CD4-positive, CD25-positive, alpha-beta regulatory T cell (primary cell): ENCODE data around the gene LDAH. TPM values are rescaled to one million over a fixed set of nuclear protein-coding genes. Genes with fewer than 3 reads are reported as not detected.

Source experiments
- ATAC-seq, 2 donors: fragments of 150-1000 bp; cut with Tn5 transposase; one replicate each; pipeline ENCODE4 v1.10.0; 2021; ENCODE audit warnings: low read depth in 2 of 2, moderate number of reproducible peaks in 2 of 2, moderate library complexity in 1 of 2
- DNase-seq, 3 donors: peaks; one replicate each; pipeline versions ENCODE4 v3.0.0 to v3.0.0-alpha.2; 2012 to 2022; ENCODE audit warnings: mixed read lengths in 1 of 3
- H3K27ac ChIP-seq: one replicate; pipeline ENCODE4 v1.7.0; 2013; ENCODE audit warnings: mild to moderate bottlenecking, low read length; ENCODE audit not compliant: insufficient read depth, poor library complexity, severe bottlenecking
- H3K27me3 ChIP-seq: one replicate; pipeline ENCODE4 v1.7.0; 2013; ENCODE audit warnings: low read length; ENCODE audit not compliant: control insufficient read depth, insufficient read depth
- H3K36me3 ChIP-seq: one replicate; pipeline ENCODE4 v1.7.0; 2013; ENCODE audit warnings: mild to moderate bottlenecking, low read length, moderate library complexity; ENCODE audit not compliant: control insufficient read depth, insufficient read depth
- H3K4me1 ChIP-seq: 2 replicates; pipeline ENCODE4 v1.7.0; 2013; ENCODE audit warnings: mild to moderate bottlenecking, low read length; ENCODE audit not compliant: insufficient read depth, control insufficient read depth, poor library complexity, severe bottlenecking
- H3K4me3 ChIP-seq: one replicate; pipeline ENCODE4 v1.7.0; 2013; ENCODE audit warnings: low read depth, mild to moderate bottlenecking, low read length, moderate library complexity
- H3K9me3 ChIP-seq, 2 experiments: 1 replicate in 1 of 2; 2 replicates in 1 of 2; pipeline ENCODE4 v1.7.0; 2013; ENCODE audit warnings: low read length in 2 of 2, mild to moderate bottlenecking in 1 of 2, moderate library complexity in 1 of 2; ENCODE audit not compliant: control insufficient read depth in 2 of 2
- H3K27ac Mint-ChIP-seq, 3 donors: one replicate each; pipeline ENCODE4 v1.8.0; 2020 to 2022; ENCODE audit warnings: mild to moderate bottlenecking in 3 of 3, mixed read lengths in 3 of 3, moderate library complexity in 2 of 3
- H3K27me3 Mint-ChIP-seq: one replicate; pipeline ENCODE4 v1.8.0; 2022; ENCODE audit warnings: mild to moderate bottlenecking, mixed read lengths
- H3K36me3 Mint-ChIP-seq: one replicate; pipeline ENCODE4 v1.8.0; 2020; ENCODE audit warnings: mixed read lengths
- H3K4me1 Mint-ChIP-seq, 4 donors: one replicate each; pipeline ENCODE4 v1.8.0; 2020 to 2022; ENCODE audit warnings: mixed read lengths in 4 of 4, mild to moderate bottlenecking in 1 of 4
- H3K4me3 Mint-ChIP-seq, 4 donors: one replicate each; pipeline ENCODE4 v1.8.0; 2020 to 2022; ENCODE audit warnings: mild to moderate bottlenecking in 4 of 4, mixed read lengths in 4 of 4, moderate library complexity in 3 of 4
- H3K9me3 Mint-ChIP-seq, 7 donors: one replicate each; pipeline ENCODE4 v1.8.0; 2020 to 2022; ENCODE audit warnings: mixed read lengths in 7 of 7, mild to moderate bottlenecking in 3 of 7, moderate library complexity in 2 of 7
- polyA plus RNA-seq, 4 donors: library from polyadenylated mRNA; unstranded; fragments of 300-500 nt; fragmentation: Illumina TruSeq; gene quantifications; one replicate each; pipeline ENCODE4 v1.2.3, GENCODE V29; 2021
- total RNA-seq: library from RNA; stranded (reverse); gene quantifications from one replicate; pipeline ENCODE4 v1.2.3, GENCODE V29; 2022

Gene LDAH
- total and polyA plus RNA-seq, 5 donors from 2014 or later = 13.8 to 16.8 (median 14.9) TPM

GRCh38 chr2:20657522-20658235, 165.2 kb downstream of the LDAH start:
- DNase-seq (no peak), ATAC-seq (no peak)
- Histone ChIP-seq H3K9me3 (no peaks in the 10 kb centered on the region), H3K4me3 (no peak overlapping the region), H3K4me1 (peaks cover 4% of the 10 kb centered on the region), H3K27ac (no peak overlapping the region), H3K27me3 (peaks cover 4% of the 10 kb centered on the region), H3K36me3 (no peaks in the 10 kb centered on the region)
- Mint-ChIP-seq H3K9me3 (no peaks in the 10 kb centered on the region), H3K36me3 (no peaks in the 10 kb centered on the region), H3K27ac (no peak overlapping the region), H3K27me3 (peaks cover 67% of the 10 kb centered on the region), H3K4me1 (peaks cover 0 to 3% (median 0%) of the 10 kb centered on the region in 4 donors), H3K4me3 (no peak overlapping the region)

GRCh38 chr2:20656561-20656960, 166.3 kb downstream of the LDAH start:
- Mint-ChIP-seq H3K27ac (no peak overlapping the region), H3K36me3 (no peaks in the 10 kb centered on the region)
- H3K27me3 ChIP-seq = peaks cover 4% of the 10 kb centered on the region

GRCh38 chr2:20654535-20654813, 168.4 kb downstream of the LDAH start:
- peak overlapping the region in 2 of 4 donors; percentile 17 to 70 for H3K4me3 Mint-ChIP-seq
- DNase-seq (no peak), ATAC-seq (no peak)
- H3K4me1 Mint-ChIP-seq = peaks cover 8 to 23% (median 18%) of the 10 kb centered on the region in 4 donors
- H3K36me3 Mint-ChIP-seq = no peaks in the 10 kb centered on the region
- H3K36me3 ChIP-seq = no peaks in the 10 kb centered on the region
- no peak overlapping the region for H3K4me3 ChIP-seq
- no peaks in the 10 kb centered on the region for H3K9me3 Mint-ChIP-seq
- H3K27me3 ChIP-seq = peaks cover 4% of the 10 kb centered on the region
- no peaks in the 10 kb centered on the region for H3K9me3 ChIP-seq
- H3K4me1 ChIP-seq = peaks cover 21% of the 10 kb centered on the region
- no peak overlapping the region for H3K27ac ChIP-seq
- peaks cover 45% of the 10 kb centered on the region for H3K27me3 Mint-ChIP-seq
- H3K27ac Mint-ChIP-seq = no peak overlapping the region

More at GRCh38 chr2:20656561-20656960, 166.3 kb downstream of the LDAH start:
- H3K27ac ChIP-seq = no peak overlapping the region
- H3K9me3 Mint-ChIP-seq = no peaks in the 10 kb centered on the region
- H3K4me3 Mint-ChIP-seq = no peak overlapping the region
- peaks cover 60% of the 10 kb centered on the region for H3K27me3 Mint-ChIP-seq
- peaks cover 5% of the 10 kb centered on the region for H3K4me1 ChIP-seq
- H3K4me1 Mint-ChIP-seq = peaks cover 0 to 8% (median 7%) of the 10 kb centered on the region in 4 donors
- H3K4me3 ChIP-seq = no peak overlapping the region
- ATAC-seq (no peak), DNase-seq (no peak)
- no peaks in the 10 kb centered on the region for H3K9me3 ChIP-seq
- H3K36me3 ChIP-seq = no peaks in the 10 kb centered on the region

GRCh38 chr2:20653695-20654534, 169.0 kb downstream of the LDAH start:
- Mint-ChIP-seq H3K4me1 (peaks cover 13 to 28% (median 23%) of the 10 kb centered on the region in 4 donors), H3K27me3 (peaks cover 43% of the 10 kb centered on the region), H3K36me3 (no peaks in the 10 kb centered on the region)

GRCh38 chr2:20652673-20653575, 170.0 kb downstream of the LDAH start:
- Mint-ChIP-seq H3K9me3 (no peaks in the 10 kb centered on the region), H3K4me3 (peak overlapping the region in 3 of 4 donors; percentile 7 to 63 (median 23)), H3K36me3 (no peaks in the 10 kb centered on the region), H3K27ac (peak overlapping the region in 2 of 3 donors; percentile 18 to 98), H3K27me3 (peaks cover 35% of the 10 kb centered on the region), H3K4me1 (peaks cover 18 to 37% (median 31%) of the 10 kb centered on the region in 4 donors)
- no peaks in the 10 kb centered on the region for H3K36me3 ChIP-seq
- DNase-seq (no peak), ATAC-seq (no peak)
- peaks cover 4% of the 10 kb centered on the region for H3K27me3 ChIP-seq
- no peaks in the 10 kb centered on the region for H3K9me3 ChIP-seq
- H3K4me1 ChIP-seq = peaks cover 21% of the 10 kb centered on the region
- no peak overlapping the region for H3K4me3 ChIP-seq
- H3K27ac ChIP-seq = no peak overlapping the region

More at GRCh38 chr2:20653695-20654534, 169.0 kb downstream of the LDAH start:
- Histone ChIP-seq H3K27me3 (peaks cover 4% of the 10 kb centered on the region), H3K9me3 (no peaks in the 10 kb centered on the region), H3K4me3 (no peak overlapping the region), H3K27ac (no peak overlapping the region), H3K36me3 (no peaks in the 10 kb centered on the region), H3K4me1 (peaks cover 21% of the 10 kb centered on the region)
- H3K9me3 Mint-ChIP-seq = no peaks in the 10 kb centered on the region
- H3K27ac Mint-ChIP-seq = peak overlapping the region in 1 of 3 donors; percentile 39
- DNase-seq (no peak), ATAC-seq (no peak)
- H3K4me3 Mint-ChIP-seq = peak overlapping the region in 1 of 4 donors; percentile 17

- H3K27ac ChIP-seq = no peak overlapping the region
- no peaks in the 10 kb centered on the region for H3K36me3 Mint-ChIP-seq
- H3K27me3 Mint-ChIP-seq = peaks cover 27% of the 10 kb centered on the region
- no peak overlapping the region for H3K4me3 ChIP-seq
- H3K4me1 Mint-ChIP-seq = peaks cover 18 to 37% (median 31%) of the 10 kb centered on the region in 4 donors
- ATAC-seq (no peak), DNase-seq (no peak)
- H3K36me3 ChIP-seq = no peaks in the 10 kb centered on the region
- H3K27ac Mint-ChIP-seq = peak overlapping the region; percentile 97 to 99 (median 98)
- H3K4me3 Mint-ChIP-seq = peak overlapping the region; percentile 48 to 86 (median 60)
- H3K4me1 ChIP-seq = peaks cover 21% of the 10 kb centered on the region
- no peaks in the 10 kb centered on the region for H3K9me3 Mint-ChIP-seq
- H3K27me3 ChIP-seq = peaks cover 4% of the 10 kb centered on the region
- H3K9me3 ChIP-seq = no peaks in the 10 kb centered on the region
These were observed 170.8 kb downstream of the LDAH start for GRCh38 chr2:20652141-20652540.

- H3K9me3 Mint-ChIP-seq = no peaks in the 10 kb centered on the region
- no peaks in the 10 kb centered on the region for H3K36me3 ChIP-seq
- no peaks in the 10 kb centered on the region for H3K36me3 Mint-ChIP-seq
- H3K27ac ChIP-seq = peak overlapping the region; percentile 92
- DNase-seq = no peak
- no peaks in the 10 kb centered on the region for H3K9me3 ChIP-seq
- H3K27ac Mint-ChIP-seq = peak overlapping the region; percentile 97 to 99 (median 98)
- H3K4me3 Mint-ChIP-seq = peak overlapping the region in 3 of 4 donors; percentile 86 to 94 (median 87)
- ATAC-seq = no peak
- H3K4me3 ChIP-seq = peak overlapping the region; percentile 57
- peaks cover 4% of the 10 kb centered on the region for H3K27me3 ChIP-seq
- H3K4me1 Mint-ChIP-seq = peaks cover 18 to 37% (median 31%) of the 10 kb centered on the region in 4 donors
- peaks cover 25% of the 10 kb centered on the region for H3K27me3 Mint-ChIP-seq
- peaks cover 21% of the 10 kb centered on the region for H3K4me1 ChIP-seq
These were observed 171.2 kb downstream of the LDAH start for GRCh38 chr2:20651731-20652099.
